Epithelial cell of esophagus (primary cell): ENCODE data around the gene PTPN1.

Experiments used
- DNase-seq: peaks from one replicate; pipeline ENCODE4 v3.0.0; 2010; ENCODE audit warnings: low read depth
- H3K4me3 ChIP-seq: 2 replicates; pipeline ENCODE4 v1.5.1; 2011; ENCODE audit warnings: mild to moderate bottlenecking, low read length, control low read depth
- CTCF ChIP-seq: IDR thresholded peaks from 2 replicates; pipeline ENCODE4 v1.5.1; 2011; ENCODE audit warnings: low read depth, mild to moderate bottlenecking, low read length, control low read depth, inconsistent platforms; ENCODE audit not compliant: insufficient read depth; ENCODE audit errors: missing control alignments

The PTPN1 gene

GRCh38 chr20:50551288-50551687 is 41.1 kb downstream of the PTPN1 start:
- DNase-seq = peak; percentile 75
- no peak overlapping the region for H3K4me3 ChIP-seq
- no peak for TF ChIP-seq CTCF

DNA sequence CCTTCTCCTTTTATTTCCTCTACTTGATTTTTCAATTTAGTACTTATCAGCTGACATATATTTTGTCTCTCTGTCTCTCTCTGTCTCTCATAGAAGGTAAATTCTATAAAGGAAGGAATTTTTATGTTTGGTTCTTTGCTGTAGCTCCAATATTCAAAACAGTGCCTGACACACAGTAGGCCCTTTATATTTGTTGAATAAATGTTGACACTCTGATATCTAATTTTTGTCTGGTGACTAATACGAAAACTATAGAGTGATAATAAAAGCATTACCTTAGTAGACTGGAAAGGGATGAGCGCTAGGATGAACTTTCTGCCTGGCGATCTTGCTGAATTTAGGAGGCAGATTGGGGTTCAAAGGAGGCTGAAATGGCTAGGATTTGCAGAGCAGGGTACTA is 42.8 kb downstream of the PTPN1 start:
- H3K4me3 ChIP-seq = no peak overlapping the region
- no peak for DNase-seq
- no peak for TF ChIP-seq CTCF

DNA sequence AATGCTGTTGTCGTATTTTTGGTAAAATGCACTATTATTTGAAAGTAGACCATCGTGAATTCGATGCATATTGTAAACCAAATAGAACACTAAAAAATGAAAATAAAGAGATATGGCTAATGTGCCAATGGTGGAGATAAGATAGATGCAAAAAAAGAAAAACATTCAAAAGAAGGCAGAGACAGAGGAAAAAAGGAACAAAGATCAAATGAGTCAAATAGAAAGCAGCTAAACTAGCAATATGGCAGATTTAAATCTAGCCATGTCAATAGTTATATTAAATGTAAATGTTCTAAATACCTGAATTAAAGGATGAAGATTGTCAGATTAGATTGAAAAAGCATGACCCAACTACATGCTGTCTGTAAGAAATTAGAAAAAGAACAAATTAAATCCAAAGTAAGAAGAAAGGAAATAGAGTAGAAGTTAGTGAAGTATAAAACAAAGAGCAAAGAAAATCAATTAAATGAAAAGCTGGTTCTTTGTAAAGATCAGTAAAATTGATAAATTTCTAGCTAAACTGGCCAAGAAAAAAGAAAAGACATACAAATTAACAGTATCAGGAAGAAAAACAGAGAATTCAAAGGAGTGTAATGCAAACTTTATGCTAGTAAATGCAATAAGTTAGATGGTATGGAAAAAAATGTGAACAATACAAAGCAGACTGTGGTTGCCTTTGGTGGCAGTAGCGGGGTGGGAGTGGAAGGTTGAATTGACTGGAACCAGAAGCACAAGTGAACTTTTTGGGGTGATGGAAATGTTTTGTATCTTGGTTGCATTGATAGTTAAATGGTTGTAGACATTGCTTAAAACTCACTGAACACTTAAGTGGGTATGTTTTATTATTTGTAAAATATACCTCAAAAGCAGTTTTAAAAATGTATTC is 44.8 kb downstream of the PTPN1 start:
- no peak for DNase-seq
- no peak for TF ChIP-seq CTCF

GRCh38 chr20:50555662-50556061 is 45.5 kb downstream of the PTPN1 start:
- no peak for TF ChIP-seq CTCF
- no peak for DNase-seq
- H3K4me3 ChIP-seq = no peak overlapping the region

More for the DNA sequence above, 44.8 kb downstream of the PTPN1 start:
- no peak overlapping the region for H3K4me3 ChIP-seq

GRCh38 chr20:50557549-50558134 is 47.5 kb downstream of the PTPN1 start:
- DNase-seq = no peak
- H3K4me3 ChIP-seq = no peak overlapping the region
- no peak for TF ChIP-seq CTCF

GRCh38 chr20:50558483-50558925 is 48.3 kb downstream of the PTPN1 start:
- H3K4me3 ChIP-seq = no peak overlapping the region
- no peak for TF ChIP-seq CTCF
- peak; percentile 87 for DNase-seq
